GM21717 (cell line): ENCODE data around the gene EMSY.

ENCODE experiments used
- ATAC-seq: cut with Tn5 transposase; IDR thresholded peaks from one replicate; pipeline ENCODE4 v1.9.1; 2021; ENCODE audit warnings: mild to moderate bottlenecking, moderate library complexity; ENCODE audit not compliant: unreplicated experiment

Gene EMSY

GRCh38 chr11:76523147-76523546 lies 78.3 kb downstream of the EMSY start:
- ATAC-seq, result no peak

GRCh38 chr11:76523786-76524436 lies 79.1 kb downstream of the EMSY start:
- no peak for ATAC-seq

GRCh38 chr11:76524461-76524860 lies 79.6 kb downstream of the EMSY start:
- no peak for ATAC-seq

GRCh38 chr11:76524919-76525318 lies 80.1 kb downstream of the EMSY start:
- no peak for ATAC-seq

GRCh38 chr11:76526878-76527277 lies 82.1 kb downstream of the EMSY start:
- ATAC-seq, result no peak

- no peak for ATAC-seq
Measured at GRCh38 chr11:76542436-76542835, 97.6 kb downstream of the EMSY start.

- no peak for ATAC-seq
Measured at GRCh38 chr11:76543006-76543703, 98.3 kb downstream of the EMSY start.

GRCh38 chr11:76550781-76551180 lies 106.0 kb downstream of the EMSY start:
- no peak for ATAC-seq

GRCh38 chr11:76551400-76551799 lies 106.6 kb downstream of the EMSY start:
- ATAC-seq, result no peak

- ATAC-seq, result no peak
Measured at GRCh38 chr11:76552987-76553386, 108.2 kb downstream of the EMSY start.

GRCh38 chr11:76553554-76554476 lies 109.0 kb downstream of the EMSY start:
- ATAC-seq, result no peak

GRCh38 chr11:76554767-76555166 lies 109.9 kb downstream of the EMSY start:
- no peak for ATAC-seq

- ATAC-seq, result no peak
Measured at GRCh38 chr11:76557466-76557865, 112.6 kb downstream of the EMSY start.

- ATAC-seq, result no peak
Measured at GRCh38 chr11:76558473-76558872, 113.7 kb downstream of the EMSY start.

- no peak for ATAC-seq
Measured at GRCh38 chr11:76558891-76559290, 114.1 kb downstream of the EMSY start.

- ATAC-seq, result no peak
Measured at GRCh38 chr11:76559346-76559745, 114.5 kb downstream of the EMSY start.

- no peak for ATAC-seq
Measured at GRCh38 chr11:76560219-76560618, 115.4 kb downstream of the EMSY start.

GRCh38 chr11:76561245-76561644 lies 116.4 kb downstream of the EMSY start:
- ATAC-seq, result no peak

GRCh38 chr11:76562541-76562940 lies 117.7 kb downstream of the EMSY start:
- no peak for ATAC-seq

GRCh38 chr11:76564364-76564763 lies 119.5 kb downstream of the EMSY start:
- no peak for ATAC-seq

- no peak for ATAC-seq
Measured at GRCh38 chr11:76566811-76567210, 122.0 kb downstream of the EMSY start.

GRCh38 chr11:76567261-76567660 lies 122.4 kb downstream of the EMSY start:
- no peak for ATAC-seq
